ENCODE results near the gene NDUFB2. TPM values are rescaled to one million over a fixed set of nuclear protein-coding genes. Genes with fewer than 3 reads are reported as not detected.
A peak's percentile ranks its signal among the peaks of the same experiment; 100 is the strongest.

The NDUFB2 gene
- total and polyA plus RNA-seq, 9 of the 15 experiments (the other 6 are each of a cell fraction or from before 2014, with no cell fraction given): 220 to 2,075 (median 320) TPM

GRCh38 chr7:140674899-140675701, 21.4 kb upstream of the NDUFB2 start (continued):
- TF ChIP-seq ATF1 (CRISPR knock-in tag; IDR thresholded peaks at IDR 0.05) (no peak), ATF1 (tag; IDR thresholded peaks at IDR 0.05) (peak; percentile 59), ZZZ3 (IDR thresholded peaks at IDR 0.05) (no peak), ZNF436 (CRISPR knock-in tag; IDR thresholded peaks at IDR 0.05) (no peak), RB1 (IDR thresholded peaks at IDR 0.05; ENCODE audit: low read depth) (peak; percentile 50; the same call in 1 of the 2 replicates), AFF4 (CRISPR knock-in tag; IDR thresholded peaks at IDR 0.05) (no peak), ZNF311 (CRISPR knock-in tag; IDR thresholded peaks at IDR 0.05) (no peak), TEAD1 (CRISPR knock-in tag; IDR thresholded peaks at IDR 0.05) (no peak), STAT5A (IDR thresholded peaks at IDR 0.05; ENCODE audit: borderline replicate concordance, low read length) (no peak), ZBTB5 (IDR thresholded peaks at IDR 0.05) (no peak), ZNF274 (IDR thresholded peaks at IDR 0.05; ENCODE audit: borderline replicate concordance, low read depth, low read length) (no peak), TOE1 (IDR thresholded peaks at IDR 0.05; ENCODE audit: borderline replicate concordance) (no peak; the same call in 1 of the 2 replicates), TOE1 (CRISPR knock-in tag; IDR thresholded peaks at IDR 0.05; ENCODE audit: borderline replicate concordance, low read depth) (no peak), SOX6 (IDR thresholded peaks at IDR 0.05) (peak; percentile 6; the same call in 1 of the 2 replicates), MEIS2 (IDR thresholded peaks at IDR 0.05; ENCODE audit: partially characterized antibody) (peak; percentile 81), FOXK1 (CRISPR knock-in tag; IDR thresholded peaks at IDR 0.05; ENCODE audit: borderline replicate concordance) (no peak), SMARCA4 (IDR thresholded peaks at IDR 0.05) (peak; percentile 23; the same call in 1 of the 2 replicates), MYNN (IDR thresholded peaks at IDR 0.05) (0 out of 2 replicates have a peak, but pooled peaks have one; percentile 38), MYNN (CRISPR knock-in tag; IDR thresholded peaks at IDR 0.05) (no peak), ZNF133 (CRISPR knock-in tag; IDR thresholded peaks at IDR 0.05) (no peak), THAP7 (CRISPR knock-in tag; IDR thresholded peaks at IDR 0.05) (no peak), TBP (optimal IDR thresholded peaks at IDR 0.05; ENCODE audit: low read depth, low read length) (no peak)

All from K562 (cell line).